Bronchial epithelial cell (primary cell): Measurements from ENCODE around the gene SLC36A4. TPM values are rescaled to one million over a fixed set of nuclear protein-coding genes. Genes with fewer than 3 reads are reported as not detected.

Experiments
- DNase-seq: peaks from one replicate; pipeline ENCODE4 v3.0.0-alpha.2; 2010; ENCODE audit warnings: low read depth
- FAIRE-seq: peaks from 2 replicates; lab custom pipeline; 2011; peaks lifted over from hg19 to GRCh38; lab: Jason Lieb, UNC
- H3K27me3 ChIP-seq: 2 replicates; pipeline ENCODE4 v1.5.1; 2011; ENCODE audit warnings: low read length; ENCODE audit not compliant: control insufficient read depth, insufficient read depth
- H3K36me3 ChIP-seq: 2 replicates; pipeline ENCODE4 v1.5.1; 2011; ENCODE audit warnings: low read length; ENCODE audit not compliant: control insufficient read depth, insufficient read depth
- H3K4me3 ChIP-seq: 2 replicates; pipeline ENCODE4 v1.5.1; 2011; ENCODE audit warnings: mild to moderate bottlenecking, low read depth, low read length, control low read depth
- total RNA-seq: library from RNA; depleted of rRNA; stranded (reverse); fragments of >200 nt; gene quantifications from 2 replicates; pipeline ENCODE4 v1.2.1, GENCODE V29; 2014
- TF ChIP-seq, protein P1 (sequence below): IDR thresholded peaks from 2 replicates; pipeline ENCODE4 v1.5.1; 2011; ENCODE audit warnings: mild to moderate bottlenecking, moderate library complexity, low read length, control low read depth, inconsistent platforms; ENCODE audit not compliant: insufficient read depth, severe bottlenecking

SLC36A4 gene
- total RNA-seq, 1 donor from 2014 or later = 4.2 TPM

DNA sequence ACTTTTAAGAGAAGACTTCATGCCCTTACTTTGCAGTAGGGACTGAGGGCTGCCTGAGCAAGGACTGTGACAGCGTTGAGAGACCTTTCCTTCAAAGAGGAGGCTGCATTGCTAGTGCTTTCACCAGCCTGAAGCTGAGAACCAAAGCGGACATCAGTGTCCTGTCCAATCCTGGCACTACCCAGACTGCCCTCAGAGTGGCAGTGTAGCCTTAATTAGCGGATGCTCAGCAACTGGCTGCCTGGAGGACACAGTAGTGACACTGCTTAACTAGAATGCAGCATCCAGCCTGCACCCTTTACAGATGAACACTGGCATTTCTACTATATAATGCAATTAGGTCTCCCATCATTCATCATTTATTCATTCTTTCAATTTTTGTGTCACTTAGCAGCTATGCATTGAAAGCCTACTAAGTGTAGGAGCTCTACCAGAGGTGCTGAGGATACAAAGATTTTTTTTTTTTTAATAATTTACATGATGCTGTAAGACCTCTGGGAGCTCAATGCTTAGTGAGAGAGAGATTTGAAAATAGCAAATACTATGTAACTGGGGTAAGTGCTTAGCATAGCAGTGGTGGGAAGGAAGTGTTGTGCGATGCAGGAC lies 36.9 kb upstream of the SLC36A4 start:
- TF ChIP-seq, protein P1, sequence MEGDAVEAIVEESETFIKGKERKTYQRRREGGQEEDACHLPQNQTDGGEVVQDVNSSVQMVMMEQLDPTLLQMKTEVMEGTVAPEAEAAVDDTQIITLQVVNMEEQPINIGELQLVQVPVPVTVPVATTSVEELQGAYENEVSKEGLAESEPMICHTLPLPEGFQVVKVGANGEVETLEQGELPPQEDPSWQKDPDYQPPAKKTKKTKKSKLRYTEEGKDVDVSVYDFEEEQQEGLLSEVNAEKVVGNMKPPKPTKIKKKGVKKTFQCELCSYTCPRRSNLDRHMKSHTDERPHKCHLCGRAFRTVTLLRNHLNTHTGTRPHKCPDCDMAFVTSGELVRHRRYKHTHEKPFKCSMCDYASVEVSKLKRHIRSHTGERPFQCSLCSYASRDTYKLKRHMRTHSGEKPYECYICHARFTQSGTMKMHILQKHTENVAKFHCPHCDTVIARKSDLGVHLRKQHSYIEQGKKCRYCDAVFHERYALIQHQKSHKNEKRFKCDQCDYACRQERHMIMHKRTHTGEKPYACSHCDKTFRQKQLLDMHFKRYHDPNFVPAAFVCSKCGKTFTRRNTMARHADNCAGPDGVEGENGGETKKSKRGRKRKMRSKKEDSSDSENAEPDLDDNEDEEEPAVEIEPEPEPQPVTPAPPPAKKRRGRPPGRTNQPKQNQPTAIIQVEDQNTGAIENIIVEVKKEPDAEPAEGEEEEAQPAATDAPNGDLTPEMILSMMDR = peak; percentile 95
- DNase-seq (peak; percentile 66), FAIRE-seq (peak; percentile 95)
- H3K4me3 ChIP-seq = no peak overlapping the region
- H3K36me3 ChIP-seq = no peaks in the 10 kb centered on the region
- H3K27me3 ChIP-seq = no peaks in the 10 kb centered on the region

DNA sequence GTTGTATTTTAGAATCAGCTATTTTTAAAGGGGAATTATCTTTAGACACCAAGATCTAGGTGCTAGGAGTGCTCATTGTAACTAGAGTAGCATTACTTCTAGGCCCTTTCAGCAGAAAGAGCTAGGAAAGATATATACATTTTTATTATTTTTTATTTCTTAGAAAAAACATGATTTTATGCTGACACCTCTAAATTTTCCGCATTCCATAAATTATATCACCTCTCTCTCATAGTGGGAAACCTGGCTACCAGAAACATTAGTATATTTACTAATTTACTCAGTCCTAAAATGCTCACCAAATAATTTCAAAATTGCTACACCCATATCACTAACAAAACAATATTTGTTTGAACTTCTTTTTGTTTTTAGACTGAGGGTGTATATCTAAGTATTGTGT lies 32.1 kb upstream of the SLC36A4 start:
- TF ChIP-seq, protein P1 = no peak

DNA sequence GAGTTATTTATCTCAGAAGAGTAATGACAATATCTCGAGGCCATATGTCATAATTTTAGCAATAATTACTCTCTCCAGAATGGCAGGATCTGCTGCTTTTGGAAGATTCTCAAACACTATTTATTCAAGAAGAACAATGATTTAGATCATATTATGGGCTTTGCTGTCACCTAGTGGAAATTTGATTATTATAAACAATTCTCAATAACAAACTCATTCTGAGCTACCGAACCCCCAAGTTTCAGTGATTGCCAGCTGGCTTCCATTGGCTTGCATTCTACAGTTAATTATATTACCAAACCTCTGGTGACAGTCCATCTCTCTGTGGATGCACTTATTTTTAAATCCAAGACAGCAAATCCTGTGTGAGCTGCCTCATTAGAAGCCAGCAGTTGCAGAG lies 27.9 kb upstream of the SLC36A4 start:
- Histone ChIP-seq H3K4me3 (no peak overlapping the region), H3K27me3 (no peaks in the 10 kb centered on the region), H3K36me3 (no peaks in the 10 kb centered on the region)
- no peak for FAIRE-seq
- TF ChIP-seq, protein P1 = no peak
- DNase-seq = peak; percentile 21

More for the DNA sequence above, 32.1 kb upstream of the SLC36A4 start:
- no peak for FAIRE-seq
- H3K36me3 ChIP-seq = no peaks in the 10 kb centered on the region
- H3K27me3 ChIP-seq = no peaks in the 10 kb centered on the region
- DNase-seq = no peak
- no peak overlapping the region for H3K4me3 ChIP-seq

DNA sequence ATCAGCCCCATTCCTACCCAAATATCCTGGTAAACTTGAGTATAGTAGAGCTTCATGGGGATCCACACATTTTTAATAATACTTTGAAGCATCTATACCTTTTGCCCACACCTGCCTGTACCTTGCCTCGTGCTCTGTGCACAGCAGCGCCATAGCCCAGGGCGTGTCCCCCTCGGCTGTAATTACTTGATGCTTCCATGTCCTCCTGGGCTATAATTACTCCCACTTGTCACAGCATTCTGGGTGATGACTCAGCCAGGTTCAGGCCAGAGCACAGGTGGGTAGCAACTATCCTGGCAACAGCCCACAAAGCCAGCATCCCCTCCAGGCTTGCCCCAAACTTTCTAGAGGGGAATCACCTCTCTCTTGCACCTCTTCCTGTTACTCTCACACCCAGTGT lies 23.7 kb upstream of the SLC36A4 start:
- Histone ChIP-seq H3K27me3 (no peaks in the 10 kb centered on the region), H3K4me3 (no peak overlapping the region), H3K36me3 (no peaks in the 10 kb centered on the region)
- FAIRE-seq = no peak
- DNase-seq = no peak
- TF ChIP-seq, protein P1 = no peak

DNA sequence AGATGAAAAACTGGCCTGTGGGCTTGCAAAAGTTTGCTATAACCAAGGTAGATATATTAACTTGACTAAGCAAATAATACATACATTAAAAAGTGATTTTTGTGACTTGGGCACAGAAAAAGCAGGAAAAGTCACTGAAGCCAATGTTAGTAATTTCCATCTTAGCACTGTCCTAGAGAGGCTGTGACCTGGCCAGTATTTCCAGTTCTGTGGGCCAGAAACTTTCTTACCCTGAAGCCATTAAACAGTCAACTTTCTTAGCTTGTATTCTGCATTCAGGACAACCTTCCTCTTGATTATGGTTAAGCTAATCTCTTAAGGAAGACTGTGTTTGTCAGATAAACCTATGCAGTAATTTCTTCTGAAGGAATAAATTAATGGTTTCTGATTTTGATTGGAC lies 22.3 kb upstream of the SLC36A4 start:
- TF ChIP-seq, protein P1 = no peak
- no peaks in the 10 kb centered on the region for H3K27me3 ChIP-seq
- H3K36me3 ChIP-seq = no peaks in the 10 kb centered on the region
- DNase-seq (no peak), FAIRE-seq (no peak)
- no peak overlapping the region for H3K4me3 ChIP-seq

DNA sequence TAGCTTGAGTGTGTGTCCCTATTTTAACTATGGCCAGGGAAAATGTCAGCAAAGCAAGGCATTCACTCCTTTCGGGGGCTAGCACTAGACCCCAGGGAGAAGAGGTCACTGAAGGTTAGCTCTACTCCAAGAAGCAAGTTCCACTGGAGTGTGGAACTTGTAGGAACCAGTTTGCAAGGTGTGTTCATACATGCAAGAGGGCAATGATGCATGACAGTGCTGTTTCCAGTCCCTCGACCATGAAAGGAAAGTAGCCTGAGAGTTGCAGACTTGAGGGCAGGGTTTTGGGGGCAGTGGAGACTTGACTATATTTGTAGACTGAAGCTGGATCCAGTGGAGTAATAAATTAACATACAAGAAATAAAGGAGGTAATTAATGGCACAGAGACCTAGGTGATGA lies 21.6 kb upstream of the SLC36A4 start:
- TF ChIP-seq, protein P1 = no peak
- no peaks in the 10 kb centered on the region for H3K36me3 ChIP-seq
- FAIRE-seq = no peak

More for the DNA sequence above, 21.6 kb upstream of the SLC36A4 start:
- Histone ChIP-seq H3K4me3 (no peak overlapping the region), H3K27me3 (no peaks in the 10 kb centered on the region)
- DNase-seq = peak; percentile 8
